ENCODE measurements around the gene POLR3GL. TPM values are rescaled to one million over a fixed set of nuclear protein-coding genes. Genes with fewer than 3 reads are reported as not detected.
A peak's percentile ranks its signal among the peaks of the same experiment; 100 is the strongest.

POLR3GL gene
- total RNA-seq, 2 donors from 2014 or later: 7.8 to 8.6 TPM

DNA sequence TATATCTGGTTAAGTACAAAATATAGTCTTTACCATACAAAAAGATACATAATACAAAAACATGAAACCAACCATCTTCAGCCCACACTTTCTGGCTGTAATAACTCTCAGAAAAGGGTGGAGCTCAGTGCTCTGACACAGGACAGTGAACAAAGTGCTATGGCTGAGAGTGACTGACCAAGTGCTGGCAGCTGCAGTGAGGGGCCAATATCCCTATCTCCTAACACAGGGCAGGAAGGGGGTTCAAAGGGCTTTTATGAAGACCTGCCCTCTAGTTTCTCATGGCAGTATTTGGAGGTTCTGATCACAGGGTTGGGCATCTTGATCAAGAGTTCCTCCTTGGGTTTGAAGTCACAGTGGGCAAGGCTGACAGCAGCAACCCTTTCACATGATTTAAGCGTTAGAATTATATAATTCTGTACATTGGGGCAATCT, 28.0 kb downstream of the POLR3GL start:
- H3K4me1 ChIP-seq: peaks cover 50% of the 10 kb centered on the region
- intact Hi-C loops (cut with DNase I): no loop called here
- H3K9me3 ChIP-seq: no peaks in the 10 kb centered on the region
- ATAC-seq (no peak), DNase-seq (no peak)
- peak overlapping the region; percentile 59 to 98 (median 95) for H3K27ac ChIP-seq
- H3K4me3 ChIP-seq: peak overlapping the region in 1 of 2 donors; percentile 4
- WGBS, 2 donors: 41 to 54% methylated on average over 1 of the region's 1 CpG
- TF ChIP-seq, protein P1, sequence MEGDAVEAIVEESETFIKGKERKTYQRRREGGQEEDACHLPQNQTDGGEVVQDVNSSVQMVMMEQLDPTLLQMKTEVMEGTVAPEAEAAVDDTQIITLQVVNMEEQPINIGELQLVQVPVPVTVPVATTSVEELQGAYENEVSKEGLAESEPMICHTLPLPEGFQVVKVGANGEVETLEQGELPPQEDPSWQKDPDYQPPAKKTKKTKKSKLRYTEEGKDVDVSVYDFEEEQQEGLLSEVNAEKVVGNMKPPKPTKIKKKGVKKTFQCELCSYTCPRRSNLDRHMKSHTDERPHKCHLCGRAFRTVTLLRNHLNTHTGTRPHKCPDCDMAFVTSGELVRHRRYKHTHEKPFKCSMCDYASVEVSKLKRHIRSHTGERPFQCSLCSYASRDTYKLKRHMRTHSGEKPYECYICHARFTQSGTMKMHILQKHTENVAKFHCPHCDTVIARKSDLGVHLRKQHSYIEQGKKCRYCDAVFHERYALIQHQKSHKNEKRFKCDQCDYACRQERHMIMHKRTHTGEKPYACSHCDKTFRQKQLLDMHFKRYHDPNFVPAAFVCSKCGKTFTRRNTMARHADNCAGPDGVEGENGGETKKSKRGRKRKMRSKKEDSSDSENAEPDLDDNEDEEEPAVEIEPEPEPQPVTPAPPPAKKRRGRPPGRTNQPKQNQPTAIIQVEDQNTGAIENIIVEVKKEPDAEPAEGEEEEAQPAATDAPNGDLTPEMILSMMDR (IDR thresholded peaks at IDR 0.05): no peak
- no peak for TF ChIP-seq POLR2A (IDR thresholded peaks at IDR 0.05)
- no peaks in the 10 kb centered on the region for H3K27me3 ChIP-seq
- peaks cover 10 to 18% of the 10 kb centered on the region in 2 donors for H3K36me3 ChIP-seq (replicated peaks in 1 of 2; ENCODE audit: insufficient read depth in 1 of 2, low read depth in 2 of 2)

DNA sequence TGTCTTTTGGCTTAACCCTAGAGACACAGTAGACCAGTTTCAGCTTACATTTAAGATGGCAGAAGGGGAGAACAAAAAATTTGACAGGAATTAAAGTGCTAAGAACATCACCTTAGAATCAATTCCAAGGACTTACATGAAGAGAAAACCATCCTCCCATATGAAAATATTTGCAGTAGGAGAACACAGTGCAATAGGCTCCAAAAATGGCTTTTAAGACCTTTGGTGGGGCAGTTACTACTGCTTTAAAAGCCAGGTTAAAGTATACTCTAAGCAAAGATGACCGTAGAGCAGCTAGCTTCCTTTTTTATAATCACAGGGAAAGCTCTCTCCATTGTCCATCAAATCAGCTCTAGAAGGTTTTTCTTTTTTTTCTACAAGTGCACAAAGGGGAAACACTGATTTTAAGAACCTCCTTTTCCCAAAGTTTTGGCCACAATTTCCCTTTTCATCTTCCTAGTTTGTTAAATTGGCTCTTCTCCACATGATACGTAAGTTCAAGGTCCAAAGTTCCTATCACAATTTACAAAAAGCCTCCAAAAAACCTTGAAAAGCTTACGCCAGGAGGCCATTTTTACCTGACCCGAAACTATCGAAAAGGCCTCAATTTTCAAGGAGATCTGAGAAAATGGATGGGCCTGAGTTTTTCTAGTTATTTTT, 28.6 kb downstream of the POLR3GL start:
- DNase-seq: no peak
- ATAC-seq: no peak
- Histone ChIP-seq H3K36me3 (replicated peaks in 1 of 2; ENCODE audit: insufficient read depth in 1 of 2, low read depth in 2 of 2) (peaks cover 10 to 18% of the 10 kb centered on the region in 2 donors), H3K4me3 (peak overlapping the region in 1 of 2 donors; percentile 94), H3K9me3 (no peaks in the 10 kb centered on the region), H3K27ac (peak overlapping the region; percentile 59 to 98 (median 95)), H3K27me3 (no peaks in the 10 kb centered on the region), H3K4me1 (peaks cover 50% of the 10 kb centered on the region)
- intact Hi-C loops (cut with DNase I): no loop called here
- 9 to 13% methylated on average over 5 of the region's 5 CpGs for WGBS, 2 donors
- TF ChIP-seq, protein P1 (IDR thresholded peaks at IDR 0.05): no peak
- TF ChIP-seq POLR2A (IDR thresholded peaks at IDR 0.05): no peak

DNA sequence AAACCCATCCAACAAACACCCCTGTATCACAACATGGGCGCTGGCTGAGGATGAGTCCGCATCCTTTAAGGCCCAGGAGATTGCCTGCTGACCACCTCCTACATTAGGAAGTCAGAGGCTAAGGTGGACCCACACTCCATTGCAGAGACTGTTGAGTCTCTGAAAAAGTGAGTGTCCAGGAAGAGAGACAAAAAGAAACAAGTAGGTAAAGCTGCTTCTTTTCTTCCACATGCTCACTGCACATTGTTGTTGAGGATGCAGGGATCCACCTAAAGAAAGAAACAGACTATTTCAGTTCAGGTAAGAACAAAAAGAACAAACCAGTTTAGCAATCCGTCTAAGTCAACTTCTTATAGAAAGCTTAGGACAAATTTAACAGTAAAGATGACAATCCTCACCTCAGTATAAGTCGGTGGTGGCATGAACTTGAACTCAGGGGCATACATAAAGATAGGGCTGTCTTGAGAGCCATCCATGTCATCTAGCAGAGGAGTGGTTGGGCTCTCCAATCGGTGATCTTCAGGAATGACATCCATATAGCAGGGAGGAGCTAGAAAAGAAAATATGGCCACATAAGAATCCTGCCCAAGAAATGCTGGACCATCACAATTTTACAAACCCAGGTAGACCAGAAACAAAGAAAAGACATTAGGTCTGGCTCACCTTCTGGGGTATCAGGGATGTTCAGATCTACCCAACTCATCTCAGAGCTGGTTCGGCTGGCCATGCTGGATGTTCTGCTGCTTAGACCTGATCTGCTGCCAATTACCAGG, 29.3 kb downstream of the POLR3GL start:
- Histone ChIP-seq H3K27ac (peak overlapping the region; percentile 50 to 98 (median 95)), H3K27me3 (no peaks in the 10 kb centered on the region), H3K9me3 (no peaks in the 10 kb centered on the region), H3K36me3 (replicated peaks in 1 of 2; ENCODE audit: insufficient read depth in 1 of 2, low read depth in 2 of 2) (peaks cover 10 to 18% of the 10 kb centered on the region in 2 donors), H3K4me3 (peak overlapping the region; percentile 41 to 94), H3K4me1 (peaks cover 56% of the 10 kb centered on the region)
- DNase-seq (no peak), ATAC-seq (no peak)
- intact Hi-C loops (cut with DNase I): no loop called here
- no peak for TF ChIP-seq POLR2A (IDR thresholded peaks at IDR 0.05)
- TF ChIP-seq, protein P1 (IDR thresholded peaks at IDR 0.05): peak in 1 of 7 experiments; percentile 3
- 19 to 28% methylated on average over 6 of the region's 6 CpGs for WGBS, 2 donors

DNA sequence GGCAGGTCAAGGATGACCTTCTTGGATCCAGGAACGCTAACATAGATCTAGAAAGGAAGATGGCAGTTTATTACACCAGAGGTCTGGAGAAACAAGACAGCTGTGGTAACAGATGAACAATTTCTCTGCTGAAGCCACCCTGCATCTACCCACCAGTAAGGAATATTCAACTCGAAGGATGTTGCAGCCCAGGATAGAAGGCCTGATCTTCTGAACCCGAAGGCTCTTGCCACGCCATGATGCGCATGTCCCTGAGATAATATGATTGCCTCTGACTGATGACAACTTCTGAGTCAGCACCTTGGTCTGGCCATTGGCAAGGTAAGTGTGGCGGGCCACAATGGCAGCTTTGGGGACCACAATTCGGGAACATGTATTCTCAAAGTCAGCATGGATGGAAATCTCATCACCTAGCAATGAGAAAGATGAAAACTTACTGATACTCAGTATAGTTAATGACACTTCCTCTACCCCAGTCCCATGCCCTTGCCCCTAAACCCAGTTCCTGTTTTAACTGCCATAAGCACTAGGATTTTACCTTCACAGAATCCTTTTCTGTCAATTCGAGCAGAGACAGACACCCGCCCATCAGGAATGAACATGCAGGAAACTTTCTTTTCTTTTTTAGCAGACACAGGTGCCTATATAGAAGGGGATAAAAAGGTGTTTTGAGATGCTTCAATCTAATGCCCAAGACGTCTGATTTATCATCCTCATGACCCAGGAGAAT, 30.1 kb downstream of the POLR3GL start:
- no peaks in the 10 kb centered on the region for H3K27me3 ChIP-seq
- H3K4me1 ChIP-seq: peaks cover 64% of the 10 kb centered on the region
- intact Hi-C loops (cut with DNase I): no loop called here
- WGBS, 2 donors: 1 to 8% methylated on average over 10 of the region's 10 CpGs
- H3K9me3 ChIP-seq: no peaks in the 10 kb centered on the region
- ATAC-seq (no peak), DNase-seq (peak in 1 of 4 donors; percentile 36)
- peak overlapping the region; percentile 41 to 94 for H3K4me3 ChIP-seq
- H3K27ac ChIP-seq: peak overlapping the region; percentile 50 to 98 (median 95)
- peaks cover 10 to 18% of the 10 kb centered on the region in 2 donors for H3K36me3 ChIP-seq (replicated peaks in 1 of 2; ENCODE audit: insufficient read depth in 1 of 2, low read depth in 2 of 2)
- no peak for TF ChIP-seq POLR2A (IDR thresholded peaks at IDR 0.05)
- TF ChIP-seq, protein P1 (IDR thresholded peaks at IDR 0.05): no peak

Data from body of pancreas (tissue), 4 donors.